Measurements from ENCODE around the gene NUDT7.

GRCh38 chr16:77711179-77711578 is 11.1 kb upstream of the NUDT7 start:
- TF ChIP-seq ZNF366 (tag by site-specific recombination; conservative IDR thresholded peaks at IDR 0.05): no peak
- TF ChIP-seq ZNF140 (tag by site-specific recombination; IDR thresholded peaks at IDR 0.05): no peak

Data from HEK293 (cell line).